Liver (tissue), 9 donors: ENCODE measurements around the gene CIBAR2. TPM values are rescaled to one million over a fixed set of nuclear protein-coding genes. Genes with fewer than 3 reads are reported as not detected.

Experiments
- DNase-seq: peaks from one replicate; pipeline ENCODE4 v3.0.0-alpha.2; 2017; ENCODE audit warnings: low spot score
- H3K27ac ChIP-seq, 2 donors: one replicate each; pipeline ENCODE4 v1.7.0; 2013; ENCODE audit warnings: inconsistent platforms in 2 of 2, low read length in 2 of 2, control low read depth in 1 of 2, low read depth in 1 of 2, mild to moderate bottlenecking in 1 of 2
- H3K27me3 ChIP-seq, 4 donors: one replicate each; pipeline versions ENCODE4 v1.6.1 to v1.7.0; 2013; ENCODE audit warnings: low read length in 3 of 4, inconsistent platforms in 1 of 4, mild to moderate bottlenecking in 1 of 4, moderate library complexity in 1 of 4; ENCODE audit not compliant: control insufficient read depth in 4 of 4, insufficient read depth in 4 of 4
- H3K36me3 ChIP-seq, 4 donors: one replicate each; pipeline versions ENCODE4 v1.6.1 to v1.7.0; 2013; ENCODE audit warnings: low read length in 3 of 4, mild to moderate bottlenecking in 3 of 4, low read depth in 1 of 4, moderate library complexity in 1 of 4; ENCODE audit not compliant: control insufficient read depth in 4 of 4, insufficient read depth in 3 of 4
- H3K4me1 ChIP-seq, 4 donors: one replicate each; pipeline versions ENCODE4 v1.6.1 to v1.7.0; 2013; ENCODE audit warnings: low read length in 3 of 4, mild to moderate bottlenecking in 3 of 4, moderate library complexity in 1 of 4; ENCODE audit not compliant: control insufficient read depth in 4 of 4, insufficient read depth in 4 of 4
- H3K4me3 ChIP-seq, 3 donors: one replicate each; pipeline versions ENCODE4 v1.6.1 to v1.7.0; 2013; ENCODE audit warnings: low read length in 3 of 3, control low read depth in 1 of 3, low read depth in 1 of 3, mild to moderate bottlenecking in 1 of 3
- H3K9ac ChIP-seq, 2 donors: one replicate each; pipeline ENCODE4 v1.7.0; 2013; ENCODE audit warnings: low read length in 2 of 2, mild to moderate bottlenecking in 2 of 2, moderate library complexity in 2 of 2, control low read depth in 1 of 2, low read depth in 1 of 2
- H3K9me3 ChIP-seq, 4 donors: one replicate each; pipeline versions ENCODE4 v1.6.1 to v1.7.0; 2013; ENCODE audit warnings: low read length in 3 of 4; ENCODE audit not compliant: control insufficient read depth in 4 of 4
- ATF3 ChIP-seq: IDR thresholded peaks from 2 replicates; pipeline ENCODE4 v1.6.1; 2016; ENCODE audit warnings: antibody characterized with exemption
- CTCF ChIP-seq: fragments of 150-350 bp; IDR thresholded peaks from 2 replicates; pipeline ENCODE4 v1.5.1; 2017; ENCODE audit warnings: improper control_type of control experiment, low read depth, low read length; ENCODE audit not compliant: missing input control
- EGR1 ChIP-seq, 2 donors: IDR thresholded peaks; 2 replicates each; pipeline ENCODE4 v1.6.1; 2016 to 2018; ENCODE audit warnings: antibody characterized with exemption in 2 of 2, low read depth in 2 of 2
- FOXA1 ChIP-seq: IDR thresholded peaks from 2 replicates; pipeline ENCODE4 v1.6.1; 2016; ENCODE audit warnings: antibody characterized with exemption
- FOXA2 ChIP-seq: IDR thresholded peaks from 2 replicates; pipeline ENCODE4 v1.6.1; 2016; ENCODE audit warnings: antibody characterized with exemption
- GABPA ChIP-seq, 2 donors: IDR thresholded peaks in 1 of 2; conservative IDR thresholded peaks in 1 of 2; 2 replicates each; pipeline ENCODE4 v1.6.1; 2016; ENCODE audit warnings: antibody characterized with exemption in 2 of 2, mild to moderate bottlenecking in 1 of 2, moderate library complexity in 1 of 2
- HNF4A ChIP-seq, 2 donors: conservative IDR thresholded peaks; 2 replicates each; pipeline ENCODE4 v1.6.1; 2016; ENCODE audit warnings: antibody characterized with exemption in 2 of 2, mild to moderate bottlenecking in 2 of 2
- HNF4G ChIP-seq: IDR thresholded peaks from 2 replicates; pipeline ENCODE4 v1.6.1; 2016; ENCODE audit warnings: antibody characterized with exemption
- JUND ChIP-seq, 2 donors: IDR thresholded peaks; 2 replicates each; pipeline ENCODE4 v1.6.1; 2016; ENCODE audit warnings: antibody characterized with exemption in 2 of 2
- MAX ChIP-seq: IDR thresholded peaks from 2 replicates; pipeline ENCODE4 v1.6.1; 2016; ENCODE audit warnings: antibody characterized with exemption
- NR2F2 ChIP-seq: IDR thresholded peaks from 2 replicates; pipeline ENCODE4 v1.6.1; 2016; ENCODE audit warnings: antibody characterized with exemption
- RAD21 ChIP-seq, 2 donors: IDR thresholded peaks; 2 replicates each; pipeline ENCODE4 v1.6.1; 2016; ENCODE audit warnings: antibody characterized with exemption in 2 of 2, mild to moderate bottlenecking in 2 of 2
- REST ChIP-seq: IDR thresholded peaks from 2 replicates; pipeline ENCODE4 v1.6.1; 2016; ENCODE audit warnings: antibody characterized with exemption, mild to moderate bottlenecking
- RXRA ChIP-seq, 2 donors: IDR thresholded peaks; 2 replicates each; pipeline ENCODE4 v1.6.1; 2017 to 2018; ENCODE audit warnings: antibody characterized with exemption in 2 of 2, mild to moderate bottlenecking in 1 of 2
- SP1 ChIP-seq: IDR thresholded peaks from 2 replicates; pipeline ENCODE4 v1.6.1; 2018; ENCODE audit warnings: antibody characterized with exemption, mild to moderate bottlenecking
- TAF1 ChIP-seq: conservative IDR thresholded peaks from 2 replicates; pipeline ENCODE4 v1.6.1; 2016; ENCODE audit warnings: antibody characterized with exemption, mild to moderate bottlenecking
- YY1 ChIP-seq: IDR thresholded peaks from 2 replicates; pipeline ENCODE4 v1.6.1; 2016; ENCODE audit warnings: antibody characterized with exemption, mild to moderate bottlenecking
- ZBTB33 ChIP-seq: IDR thresholded peaks from 2 replicates; pipeline ENCODE4 v1.6.1; 2016; ENCODE audit warnings: antibody characterized with exemption
- WGBS: extraction: QIAGEN DNeasy Blood & Tissue Kit; methylation state at CpG from one replicate; pipeline ENCODE4 v1.1.7; 2013; 5-methylcytosine and 5-hydroxymethylcytosine counted together
- polyA plus RNA-seq, 2 donors: library from polyadenylated mRNA; stranded (reverse) in 1 of 2; unstranded in 1 of 2; fragments of 200-250 nt in 1 of 2; fragments of >200 nt in 1 of 2; fragmentation: Nextera tagmentation in 1 of 2; extraction: Ambion mirVana in 1 of 2; gene quantifications; one replicate each; pipeline versions ENCODE4 v1.2.1 to v1.2.3, GENCODE V29; 2013 to 2015
- total RNA-seq, 2 donors: library from RNA; depleted of rRNA; stranded (reverse); fragments of >200 nt; gene quantifications; one replicate each; pipeline ENCODE4 v1.2.3, GENCODE V29; 2014
- donor health status: healthy.
- donor health status: healthy.
- donor health status: healthy.
- donor health status: healthy.
- donor health status: healthy.

CIBAR2 gene
- total and polyA plus RNA-seq, 4 donors, result not detected

GRCh38 chr16:85065099-85065498, 47.2 kb downstream of the CIBAR2 start:
- WGBS, result 93% methylated on average over 13 of the region's 13 CpGs
- H3K36me3 ChIP-seq, result peaks cover 0 to 5% (median 0%) of the 10 kb centered on the region in 4 donors

More at GRCh38 chr16:85065099-85065498, 47.2 kb downstream of the CIBAR2 start:
- DNase-seq, result no peak
- Histone ChIP-seq H3K4me3 (no peak overlapping the region), H3K27ac (no peak overlapping the region), H3K4me1 (no peaks in the 10 kb centered on the region), H3K9ac (no peak overlapping the region), H3K27me3 (no peaks in the 10 kb centered on the region), H3K9me3 (no peaks in the 10 kb centered on the region)
- TF ChIP-seq FOXA2 (no peak), RXRA (IDR thresholded peaks at IDR 0.05) (no peak), JUND (IDR thresholded peaks at IDR 0.05) (no peak), NR2F2 (no peak), MAX (no peak), TAF1 (no peak), YY1 (no peak), HNF4A (conservative IDR thresholded peaks at IDR 0.05) (no peak), EGR1 (IDR thresholded peaks at IDR 0.05; ENCODE audit: low read depth in 2 of 2) (no peak), FOXA1 (no peak), GABPA (IDR thresholded peaks at IDR 0.05 in 1 of 2, conservative IDR thresholded peaks at IDR 0.05 in 1 of 2) (no peak), CTCF (no peak), ZBTB33 (no peak), RAD21 (IDR thresholded peaks at IDR 0.05) (no peak), SP1 (no peak), REST (no peak), HNF4G (no peak), ATF3 (no peak)
